ENCODE measurements around the gene MARCO. TPM values are rescaled to one million over a fixed set of nuclear protein-coding genes. Genes with fewer than 3 reads are reported as not detected.

Gene MARCO, protein sequence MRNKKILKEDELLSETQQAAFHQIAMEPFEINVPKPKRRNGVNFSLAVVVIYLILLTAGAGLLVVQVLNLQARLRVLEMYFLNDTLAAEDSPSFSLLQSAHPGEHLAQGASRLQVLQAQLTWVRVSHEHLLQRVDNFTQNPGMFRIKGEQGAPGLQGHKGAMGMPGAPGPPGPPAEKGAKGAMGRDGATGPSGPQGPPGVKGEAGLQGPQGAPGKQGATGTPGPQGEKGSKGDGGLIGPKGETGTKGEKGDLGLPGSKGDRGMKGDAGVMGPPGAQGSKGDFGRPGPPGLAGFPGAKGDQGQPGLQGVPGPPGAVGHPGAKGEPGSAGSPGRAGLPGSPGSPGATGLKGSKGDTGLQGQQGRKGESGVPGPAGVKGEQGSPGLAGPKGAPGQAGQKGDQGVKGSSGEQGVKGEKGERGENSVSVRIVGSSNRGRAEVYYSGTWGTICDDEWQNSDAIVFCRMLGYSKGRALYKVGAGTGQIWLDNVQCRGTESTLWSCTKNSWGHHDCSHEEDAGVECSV
- total RNA-seq, result under 1 TPM; 0.55 to 0.74 TPM
- 16.0 TPM for polyA plus RNA-seq (ENCODE audit: insufficient read depth, low read depth, low replicate concordance)
- long read RNA-seq, donor 1, result 0 reads
- long read RNA-seq, donor 2, partial matches to known transcripts, result 0 of 1 reads
- long read RNA-seq, donor 2, other reads (novel, unspliced or antisense), result 0 of 1 reads

DNA sequence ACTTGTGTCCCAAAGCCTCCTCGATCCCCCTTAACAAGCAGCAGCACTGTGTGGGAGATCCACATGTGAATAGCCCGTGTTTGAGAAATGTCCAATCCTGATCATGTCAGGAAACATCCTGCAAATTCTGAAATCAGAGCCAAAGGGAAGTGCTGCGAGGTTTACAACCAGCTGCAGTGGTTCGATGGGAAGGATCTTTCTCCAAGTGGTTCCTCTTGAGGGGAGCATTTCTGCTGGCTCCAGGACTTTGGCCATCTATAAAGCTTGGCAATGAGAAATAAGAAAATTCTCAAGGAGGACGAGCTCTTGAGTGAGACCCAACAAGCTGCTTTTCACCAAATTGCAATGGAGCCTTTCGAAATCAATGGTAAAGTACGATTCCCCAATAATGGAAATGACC, at the start of gene MARCO:
Gene MARCO, plus strand, starts transcription at position 164 of the 400 bp plus-strand sequence. Its CDS starts 107 bp downstream, at position 271.
- no peaks in the 10 kb centered on the region for H3K4me1 ChIP-seq
- intact Hi-C loops (cut with DNase I; ENCODE audit: low total_unique reads), result no loop called here
- WGBS, 2 donors, result 77 to 78% methylated on average over 7 of the region's 7 CpGs

DNA sequence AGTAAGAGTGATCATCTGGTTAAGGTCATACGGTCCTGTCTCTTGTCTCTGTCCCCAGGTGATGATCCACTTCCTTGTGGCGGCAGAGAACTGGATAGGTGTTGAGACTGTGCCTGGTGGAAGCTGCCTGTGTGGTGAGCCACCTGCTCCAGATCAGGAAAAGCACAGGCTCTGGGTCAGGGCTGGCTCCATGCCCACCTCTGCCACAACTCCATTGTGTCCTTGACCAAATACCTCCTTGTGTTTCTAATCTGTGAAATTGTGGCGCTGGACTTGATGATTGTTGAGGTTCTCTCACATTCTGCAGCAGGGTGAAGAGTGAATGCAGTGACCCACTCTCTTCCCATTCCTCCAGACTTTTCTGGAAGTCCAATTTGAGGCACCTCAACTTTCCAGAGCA, 48.9 kb upstream of the MARCO start:
- Histone ChIP-seq H3K9me3 (no peaks in the 10 kb centered on the region), H3K4me3 (no peak overlapping the region), H3K27ac (no peak overlapping the region), H3K36me3 (ENCODE audit: low read depth, missing control alignments) (no peaks in the 10 kb centered on the region), H3K4me1 (no peaks in the 10 kb centered on the region), H3K27me3 (no peaks in the 10 kb centered on the region)
- TF ChIP-seq, protein P1, sequence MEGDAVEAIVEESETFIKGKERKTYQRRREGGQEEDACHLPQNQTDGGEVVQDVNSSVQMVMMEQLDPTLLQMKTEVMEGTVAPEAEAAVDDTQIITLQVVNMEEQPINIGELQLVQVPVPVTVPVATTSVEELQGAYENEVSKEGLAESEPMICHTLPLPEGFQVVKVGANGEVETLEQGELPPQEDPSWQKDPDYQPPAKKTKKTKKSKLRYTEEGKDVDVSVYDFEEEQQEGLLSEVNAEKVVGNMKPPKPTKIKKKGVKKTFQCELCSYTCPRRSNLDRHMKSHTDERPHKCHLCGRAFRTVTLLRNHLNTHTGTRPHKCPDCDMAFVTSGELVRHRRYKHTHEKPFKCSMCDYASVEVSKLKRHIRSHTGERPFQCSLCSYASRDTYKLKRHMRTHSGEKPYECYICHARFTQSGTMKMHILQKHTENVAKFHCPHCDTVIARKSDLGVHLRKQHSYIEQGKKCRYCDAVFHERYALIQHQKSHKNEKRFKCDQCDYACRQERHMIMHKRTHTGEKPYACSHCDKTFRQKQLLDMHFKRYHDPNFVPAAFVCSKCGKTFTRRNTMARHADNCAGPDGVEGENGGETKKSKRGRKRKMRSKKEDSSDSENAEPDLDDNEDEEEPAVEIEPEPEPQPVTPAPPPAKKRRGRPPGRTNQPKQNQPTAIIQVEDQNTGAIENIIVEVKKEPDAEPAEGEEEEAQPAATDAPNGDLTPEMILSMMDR (IDR thresholded peaks at IDR 0.05), result no peak
- TF ChIP-seq POLR2A (IDR thresholded peaks at IDR 0.05), result no peak
- intact Hi-C loops (cut with DNase I; ENCODE audit: low total_unique reads), result no loop called here
- no peak for DNase-seq
- 79 to 82% methylated on average over 3 of the region's 3 CpGs for WGBS, 2 donors

More for the DNA sequence above, at the start of gene MARCO:
- H3K9me3 ChIP-seq, result no peaks in the 10 kb centered on the region
- TF ChIP-seq, protein P1 (IDR thresholded peaks at IDR 0.05), result no peak
- no peak for TF ChIP-seq POLR2A (IDR thresholded peaks at IDR 0.05)
- H3K36me3 ChIP-seq (ENCODE audit: low read depth, missing control alignments), result no peaks in the 10 kb centered on the region
- no peak for DNase-seq
- H3K4me3 ChIP-seq, result no peak within 1 kb of the TSS
- H3K27ac ChIP-seq, result no peak within 1 kb of the TSS
- H3K27me3 ChIP-seq, result no peaks in the 10 kb centered on the region

DNA sequence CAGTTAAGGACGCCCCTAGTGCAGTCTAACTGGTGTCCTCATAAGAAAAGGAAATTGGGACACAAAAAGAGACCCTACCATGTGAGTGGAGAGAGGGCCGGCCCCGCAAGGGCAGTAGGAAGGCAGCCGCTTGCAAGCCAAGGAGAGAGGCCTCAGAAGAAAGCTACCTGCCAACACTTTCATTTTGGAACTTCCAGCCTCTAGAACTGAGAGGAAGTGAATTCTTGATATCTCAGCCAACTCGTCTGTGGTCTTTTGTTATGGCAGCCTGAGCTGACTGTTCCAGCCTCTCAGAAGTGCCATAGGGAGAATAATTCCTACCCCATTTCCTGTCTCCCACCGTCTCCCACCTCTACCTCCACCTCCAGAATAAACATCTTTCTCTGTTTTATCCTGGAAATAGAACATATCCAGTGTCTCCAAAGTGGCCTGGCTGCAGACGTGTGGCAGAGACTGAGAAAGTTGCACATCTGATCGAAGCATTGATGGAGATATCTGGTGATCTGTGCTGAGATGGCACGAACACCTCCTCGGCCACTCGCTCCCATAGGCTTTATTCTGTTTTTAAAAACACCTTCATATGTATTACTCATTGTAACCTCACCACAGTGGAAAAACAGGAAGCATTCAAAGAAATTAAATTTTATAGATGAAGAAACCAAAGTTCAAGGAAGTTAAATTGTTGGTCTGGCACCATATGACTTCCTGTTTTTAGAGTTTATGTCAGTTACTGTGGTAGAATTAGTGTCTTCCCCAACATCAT, 39.5 kb upstream of the MARCO start:
- intact Hi-C loops (cut with DNase I; ENCODE audit: low total_unique reads), result no loop called here
- H3K4me1 ChIP-seq, result no peaks in the 10 kb centered on the region
- no peak overlapping the region for H3K4me3 ChIP-seq
- no peak overlapping the region for H3K27ac ChIP-seq
- no peak for TF ChIP-seq POLR2A (IDR thresholded peaks at IDR 0.05)
- TF ChIP-seq, protein P1 (IDR thresholded peaks at IDR 0.05), result no peak
- WGBS, 2 donors, result 78 to 83% methylated on average over 11 of the region's 11 CpGs
- H3K9me3 ChIP-seq, result no peaks in the 10 kb centered on the region
- no peaks in the 10 kb centered on the region for H3K36me3 ChIP-seq (ENCODE audit: low read depth, missing control alignments)
- DNase-seq, result no peak
- no peaks in the 10 kb centered on the region for H3K27me3 ChIP-seq

DNA sequence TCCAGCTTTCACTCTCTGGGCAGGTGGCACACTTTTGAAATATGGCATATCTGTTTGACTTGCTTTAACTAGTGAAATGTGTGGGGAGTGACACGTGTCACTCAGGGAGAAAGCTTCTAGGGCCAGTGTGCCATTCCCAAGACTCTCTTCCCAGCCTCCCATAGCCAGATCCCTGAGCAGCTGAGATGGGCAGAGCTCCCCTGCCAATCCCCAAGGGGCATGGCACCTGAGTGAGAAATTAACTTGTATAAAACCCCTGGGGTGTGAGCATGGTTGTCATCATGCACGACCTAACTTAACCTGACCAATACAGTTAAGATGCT, 39.0 kb upstream of the MARCO start:
- TF ChIP-seq, protein P1 (IDR thresholded peaks at IDR 0.05), result no peak
- TF ChIP-seq POLR2A (IDR thresholded peaks at IDR 0.05), result no peak
- Histone ChIP-seq H3K9me3 (no peaks in the 10 kb centered on the region), H3K4me1 (no peaks in the 10 kb centered on the region), H3K4me3 (no peak overlapping the region), H3K27ac (no peak overlapping the region), H3K27me3 (no peaks in the 10 kb centered on the region), H3K36me3 (ENCODE audit: low read depth, missing control alignments) (no peaks in the 10 kb centered on the region)
- no peak for DNase-seq
- intact Hi-C loops (cut with DNase I; ENCODE audit: low total_unique reads), result no loop called here
- WGBS, 2 donors, result 73 to 84% methylated on average over 2 of the region's 2 CpGs
